Ishikawa (cell line): ENCODE results near the gene KAT8.

Experiments
- CEBPB ChIP-seq: IDR thresholded peaks from 2 replicates; pipeline ENCODE4 v1.6.1; 2012
- CREB1 ChIP-seq: IDR thresholded peaks from 2 replicates; pipeline ENCODE4 v1.6.1; 2012; ENCODE audit warnings: low read depth
- EGR1 ChIP-seq: IDR thresholded peaks from 2 replicates; pipeline ENCODE4 v1.6.1; 2012
- EP300 ChIP-seq: IDR thresholded peaks from 2 replicates; pipeline ENCODE4 v1.6.1; 2012; ENCODE audit warnings: borderline replicate concordance
- FOXM1 ChIP-seq: IDR thresholded peaks from 2 replicates; pipeline ENCODE4 v1.6.1; 2012; ENCODE audit warnings: low read depth, borderline replicate concordance
- MAX ChIP-seq: IDR thresholded peaks from 2 replicates; pipeline ENCODE4 v1.6.1; 2012
- NFIC ChIP-seq: IDR thresholded peaks from 2 replicates; pipeline ENCODE4 v1.6.1; 2012
- RAD21 ChIP-seq: IDR thresholded peaks from 2 replicates; pipeline ENCODE4 v1.6.1; 2012; ENCODE audit warnings: low read depth
- REST ChIP-seq: IDR thresholded peaks from 2 replicates; pipeline ENCODE4 v1.6.1; 2012; ENCODE audit warnings: low read depth, mild to moderate bottlenecking
- TAF1 ChIP-seq: IDR thresholded peaks from 2 replicates; pipeline ENCODE4 v1.6.1; 2012; ENCODE audit warnings: low read depth, mild to moderate bottlenecking
- TCF12 ChIP-seq: IDR thresholded peaks from 2 replicates; pipeline ENCODE4 v1.6.1; 2012; ENCODE audit warnings: low read depth
- TEAD4 ChIP-seq: IDR thresholded peaks from 2 replicates; pipeline ENCODE4 v1.6.1; 2012
- YY1 ChIP-seq: IDR thresholded peaks from 2 replicates; pipeline ENCODE4 v1.6.1; 2012; ENCODE audit warnings: low read depth
- ZBTB7A ChIP-seq: IDR thresholded peaks from 2 replicates; pipeline ENCODE4 v1.6.1; 2012; ENCODE audit warnings: low read depth
- TF ChIP-seq, protein P1 (sequence below): IDR thresholded peaks from 2 replicates; pipeline ENCODE4 v1.6.1; 2012

KAT8 gene

DNA sequence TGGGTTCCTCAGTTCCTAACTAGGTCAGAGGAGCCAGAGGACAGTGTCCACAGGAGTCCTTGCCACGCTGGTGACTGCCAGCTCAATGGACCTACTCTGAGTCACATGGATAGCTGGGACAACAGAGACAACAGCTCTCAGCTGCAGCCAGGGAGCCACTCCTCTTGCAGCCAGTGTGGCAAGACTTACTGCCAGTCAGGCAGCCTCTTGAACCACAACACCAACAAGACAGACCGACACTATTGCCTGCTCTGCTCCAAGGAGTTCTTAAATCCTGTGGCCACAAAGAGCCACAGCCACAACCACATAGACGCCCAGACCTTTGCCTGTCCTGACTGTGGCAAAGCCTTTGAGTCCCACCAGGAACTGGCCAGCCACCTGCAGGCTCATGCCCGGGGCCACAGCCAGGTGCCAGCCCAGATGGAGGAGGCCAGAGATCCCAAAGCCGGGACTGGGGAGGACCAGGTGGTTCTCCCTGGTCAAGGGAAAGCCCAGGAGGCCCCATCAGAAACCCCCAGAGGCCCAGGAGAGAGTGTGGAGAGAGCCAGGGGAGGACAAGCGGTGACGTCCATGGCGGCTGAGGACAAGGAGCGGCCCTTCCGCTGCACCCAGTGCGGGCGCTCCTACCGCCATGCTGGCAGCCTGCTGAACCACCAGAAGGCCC is 36.6 kb upstream of the KAT8 start:
- TF ChIP-seq TEAD4 (no peak), MAX (no peak), ZBTB7A (no peak), EP300 (no peak), FOXM1 (no peak), REST (no peak), RAD21 (no peak), TAF1 (no peak), YY1 (no peak), CREB1 (no peak), TCF12 (no peak), NFIC (no peak), EGR1 (no peak), CEBPB (no peak)
- TF ChIP-seq, protein P1, sequence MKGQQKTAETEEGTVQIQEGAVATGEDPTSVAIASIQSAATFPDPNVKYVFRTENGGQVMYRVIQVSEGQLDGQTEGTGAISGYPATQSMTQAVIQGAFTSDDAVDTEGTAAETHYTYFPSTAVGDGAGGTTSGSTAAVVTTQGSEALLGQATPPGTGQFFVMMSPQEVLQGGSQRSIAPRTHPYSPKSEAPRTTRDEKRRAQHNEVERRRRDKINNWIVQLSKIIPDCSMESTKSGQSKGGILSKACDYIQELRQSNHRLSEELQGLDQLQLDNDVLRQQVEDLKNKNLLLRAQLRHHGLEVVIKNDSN, result no peak

- no peak for TF ChIP-seq EP300
- TF ChIP-seq TCF12, result no peak
- TF ChIP-seq TAF1, result no peak
- TF ChIP-seq TEAD4, result no peak
- TF ChIP-seq MAX, result no peak
- TF ChIP-seq CREB1, result no peak
- no peak for TF ChIP-seq EGR1
- no peak for TF ChIP-seq FOXM1
- no peak for TF ChIP-seq REST
- no peak for TF ChIP-seq ZBTB7A
- TF ChIP-seq YY1, result no peak
- no peak for TF ChIP-seq NFIC
- TF ChIP-seq, protein P1, result no peak
- no peak for TF ChIP-seq RAD21
- no peak for TF ChIP-seq CEBPB
Observed at GRCh38 chr16:31081428-31082351, 35.8 kb upstream of the KAT8 start.

DNA sequence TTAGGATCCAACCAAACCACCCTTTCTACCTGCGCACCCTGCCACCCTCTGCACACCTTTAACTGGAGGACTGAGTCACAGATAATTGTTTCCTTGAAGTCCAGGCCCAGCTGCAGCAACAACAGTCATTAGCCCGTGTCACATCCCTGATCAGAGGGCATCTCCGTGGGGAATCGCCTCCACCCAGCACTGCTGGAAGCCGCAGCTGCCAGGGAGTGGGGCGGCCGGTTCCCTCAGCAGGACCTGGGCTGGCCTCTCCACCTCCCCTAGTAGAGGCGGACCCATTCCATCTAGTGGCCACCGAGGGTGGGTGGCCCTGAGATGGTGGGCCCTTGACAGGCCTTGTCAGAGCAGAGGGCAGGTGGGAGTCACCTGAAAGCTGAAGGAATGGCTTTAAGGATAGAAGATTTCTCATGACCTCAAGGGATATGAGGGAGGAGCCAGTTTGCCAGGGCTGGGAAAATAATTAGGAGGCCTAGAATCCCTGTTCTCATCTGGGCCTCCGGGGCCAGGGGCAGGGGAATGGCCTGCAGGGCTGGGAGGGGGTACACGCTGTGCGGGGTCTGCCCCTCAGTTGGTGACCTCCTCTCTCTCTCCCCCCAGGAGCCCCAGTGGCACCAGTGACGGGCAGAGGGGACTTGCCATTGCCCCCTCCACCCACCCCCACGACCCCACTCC is 35.0 kb upstream of the KAT8 start:
- TF ChIP-seq TCF12 (peak; percentile 63), RAD21 (0 out of 2 replicates have a peak, but pooled peaks have one; percentile 6), FOXM1 (no peak), ZBTB7A (peak; percentile 36; the same call in 1 of the 2 replicates)

DNA sequence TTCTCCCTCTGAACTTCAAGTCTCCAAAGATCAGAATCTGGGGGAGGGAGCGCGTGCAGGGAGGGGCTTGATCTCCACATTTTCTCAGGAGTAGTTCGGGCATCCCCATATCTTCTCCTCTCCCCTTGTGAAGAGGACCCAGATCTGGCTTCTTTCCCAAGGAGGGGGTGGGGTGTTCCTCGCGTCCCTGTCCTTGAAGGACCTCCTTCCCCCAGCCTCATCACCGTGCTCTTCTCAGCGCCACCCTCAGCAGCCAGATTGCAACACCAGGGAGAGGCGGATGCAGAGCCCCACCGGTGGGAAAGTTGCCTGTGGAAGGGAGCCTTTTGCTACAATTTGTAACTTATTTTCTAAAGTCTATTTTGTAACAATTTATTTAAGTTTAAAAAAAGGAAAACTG is 34.4 kb upstream of the KAT8 start:
- TF ChIP-seq REST (no peak), CEBPB (no peak), ZBTB7A (no peak), EP300 (no peak), TEAD4 (no peak), CREB1 (no peak), TCF12 (no peak), YY1 (no peak), EGR1 (no peak)
- TF ChIP-seq, protein P1, result no peak
